Omental fat pad (tissue), 4 donors: Measurements from ENCODE around the gene ZNF148. TPM values are rescaled to one million over a fixed set of nuclear protein-coding genes. Genes with fewer than 3 reads are reported as not detected.

Experiments
- ATAC-seq: fragments of 150-250 bp; one replicate; pipeline ENCODE4 v1.9.1; 2016; ENCODE audit warnings: mild to moderate bottlenecking, moderate library complexity; ENCODE audit not compliant: low FRiP score
- DNase-seq: peaks from one replicate; pipeline ENCODE4 v3.0.0-alpha.2; 2019; ENCODE audit warnings: low spot score
- total RNA-seq, 4 donors: library from RNA; depleted of rRNA; stranded (reverse); fragments of >200 nt; gene quantifications; one replicate each; pipeline ENCODE4 v1.1.0, GENCODE V29; 2016
- TF ChIP-seq, protein P1 (sequence below), 3 donors: fragments of 450-650 bp; IDR thresholded peaks; one replicate each; pipeline ENCODE4 v1.5.1; 2016 to 2017; ENCODE audit warnings: antibody characterized with exemption in 3 of 3, mild to moderate bottlenecking in 3 of 3, moderate library complexity in 2 of 3

Gene ZNF148
- total RNA-seq, 4 donors from 2014 or later = 23.9 to 34.5 (median 24.9) TPM

GRCh38 chr3:125190786-125191185, 184.3 kb downstream of the ZNF148 start:
- DNase-seq (no peak), ATAC-seq (no peak)
- TF ChIP-seq, protein P1, sequence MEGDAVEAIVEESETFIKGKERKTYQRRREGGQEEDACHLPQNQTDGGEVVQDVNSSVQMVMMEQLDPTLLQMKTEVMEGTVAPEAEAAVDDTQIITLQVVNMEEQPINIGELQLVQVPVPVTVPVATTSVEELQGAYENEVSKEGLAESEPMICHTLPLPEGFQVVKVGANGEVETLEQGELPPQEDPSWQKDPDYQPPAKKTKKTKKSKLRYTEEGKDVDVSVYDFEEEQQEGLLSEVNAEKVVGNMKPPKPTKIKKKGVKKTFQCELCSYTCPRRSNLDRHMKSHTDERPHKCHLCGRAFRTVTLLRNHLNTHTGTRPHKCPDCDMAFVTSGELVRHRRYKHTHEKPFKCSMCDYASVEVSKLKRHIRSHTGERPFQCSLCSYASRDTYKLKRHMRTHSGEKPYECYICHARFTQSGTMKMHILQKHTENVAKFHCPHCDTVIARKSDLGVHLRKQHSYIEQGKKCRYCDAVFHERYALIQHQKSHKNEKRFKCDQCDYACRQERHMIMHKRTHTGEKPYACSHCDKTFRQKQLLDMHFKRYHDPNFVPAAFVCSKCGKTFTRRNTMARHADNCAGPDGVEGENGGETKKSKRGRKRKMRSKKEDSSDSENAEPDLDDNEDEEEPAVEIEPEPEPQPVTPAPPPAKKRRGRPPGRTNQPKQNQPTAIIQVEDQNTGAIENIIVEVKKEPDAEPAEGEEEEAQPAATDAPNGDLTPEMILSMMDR (IDR thresholded peaks at IDR 0.05) = no peak

- DNase-seq (no peak), ATAC-seq (no peak)
- TF ChIP-seq, protein P1 (IDR thresholded peaks at IDR 0.05) = no peak
Observed at GRCh38 chr3:125189378-125190165, 185.6 kb downstream of the ZNF148 start.

DNA sequence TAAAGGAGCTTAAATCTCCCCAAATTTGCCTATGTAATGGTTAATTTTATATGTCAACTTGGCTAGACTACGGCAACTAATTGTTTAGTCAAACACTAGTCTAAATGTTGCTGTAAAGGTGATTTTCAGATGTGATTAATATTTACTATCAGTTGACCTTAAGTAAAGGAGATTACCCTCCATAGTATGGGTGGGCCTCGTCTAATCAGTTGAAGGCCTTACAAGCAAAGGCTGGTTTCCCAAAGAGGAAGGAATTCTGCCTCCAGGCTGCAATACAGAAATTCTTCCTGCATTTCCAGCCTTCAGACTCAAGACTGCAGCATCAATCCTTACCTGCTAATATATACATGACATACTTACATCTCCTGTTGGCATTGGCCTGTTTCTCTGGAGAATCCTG, 186.2 kb downstream of the ZNF148 start:
- TF ChIP-seq, protein P1 (IDR thresholded peaks at IDR 0.05) = no peak
- no peak for ATAC-seq
- DNase-seq = no peak

DNA sequence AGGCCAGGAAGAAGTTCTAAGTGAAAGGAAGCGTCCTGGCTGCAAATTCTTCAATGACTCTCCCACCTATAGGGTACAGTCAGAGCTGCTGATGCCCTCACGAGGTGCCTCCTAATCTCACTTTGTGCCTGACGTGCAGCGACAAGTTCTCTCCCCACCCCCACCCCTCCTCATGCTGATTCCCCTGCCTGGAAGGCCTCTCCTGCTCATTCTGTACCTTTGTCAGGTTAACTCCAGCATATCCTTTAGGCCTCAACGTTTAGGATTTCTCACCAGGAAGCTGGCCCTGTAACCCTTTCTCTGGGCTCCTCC, 187.6 kb downstream of the ZNF148 start:
- DNase-seq (no peak), ATAC-seq (no peak)
- TF ChIP-seq, protein P1 (IDR thresholded peaks at IDR 0.05) = no peak

- no peak for DNase-seq
- TF ChIP-seq, protein P1 (IDR thresholded peaks at IDR 0.05) = no peak
- ATAC-seq = no peak
Observed at GRCh38 chr3:125186800-125187598, 188.1 kb downstream of the ZNF148 start.

DNA sequence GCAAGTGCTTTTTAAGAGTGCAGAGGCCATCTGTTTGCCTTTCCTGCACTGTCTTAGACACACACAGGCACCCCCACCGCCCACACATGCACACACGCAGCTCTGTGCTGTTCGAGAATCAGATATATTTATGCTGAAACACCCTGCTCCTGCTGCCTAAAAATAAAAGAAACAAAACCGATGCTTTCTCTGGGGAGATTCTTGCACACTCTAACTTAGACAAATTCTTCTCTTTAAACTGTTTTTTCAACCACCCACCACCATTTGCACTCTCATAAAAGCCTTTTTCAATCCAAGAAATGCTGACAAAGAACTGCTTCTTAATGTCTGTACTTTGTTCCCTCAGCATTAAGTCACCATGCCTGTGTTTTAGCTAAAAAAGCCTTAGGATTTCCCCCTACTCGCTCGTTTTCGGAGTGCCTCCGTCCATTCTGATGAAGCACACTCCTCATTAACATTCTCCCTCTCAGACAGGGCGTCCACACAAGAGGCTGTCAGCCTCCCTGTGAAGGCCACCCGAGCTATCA, 188.8 kb downstream of the ZNF148 start:
- DNase-seq = no peak
- ATAC-seq = peak; percentile 45
- TF ChIP-seq, protein P1 (IDR thresholded peaks at IDR 0.05) = no peak
